Endothelial cell of umbilical vein (primary cell): ENCODE measurements around the gene EFTUD2. TPM values are rescaled to one million over a fixed set of nuclear protein-coding genes. Genes with fewer than 3 reads are reported as not detected.

Source experiments
- BruUV-seq: library from RNA; stranded (reverse); fragments of 400-500 nt; replicated peaks from 2 replicates; lab custom pipeline; 2021; lab: Mats Ljungman, UMichigan
- CTCF ChIA-PET: fragments of 300-600, 350-600 bp; sonication (Branson Sonifier 250); formaldehyde crosslinking; loops from one replicate; lab custom pipeline; 2021; ENCODE audit warnings: antibody characterized with exemption, inconsistent platforms; lab: Charles Lee
- POLR2A ChIA-PET: fragments of 300-600, 350-600 bp; sonication (Branson Sonifier 250); formaldehyde crosslinking; loops from one replicate; lab custom pipeline; 2021; ENCODE audit warnings: antibody characterized with exemption, inconsistent platforms; lab: Charles Lee
- DNase-seq: peaks from one replicate; pipeline ENCODE4 v3.0.0-alpha.2; 2011; ENCODE audit warnings: low read depth, low spot score
- FAIRE-seq: peaks from 2 replicates; lab custom pipeline; 2011; peaks lifted over from hg19 to GRCh38; lab: Jason Lieb, UNC
- H2AFZ ChIP-seq: 2 replicates; pipeline ENCODE4 v1.6.0; 2012; ENCODE audit warnings: low read depth, low read length, control low read depth, inconsistent platforms
- H3K27ac ChIP-seq: 2 replicates; pipeline ENCODE4 v1.5.1; 2011; ENCODE audit warnings: low read depth, mild to moderate bottlenecking, control low read depth, low read length, moderate library complexity; ENCODE audit not compliant: insufficient read depth
- H3K27me3 ChIP-seq, 2 experiments: 2 replicates each; pipeline versions ENCODE4 v1.6.0 to v1.6.1; 2011; ENCODE audit warnings: low read length in 2 of 2, mixed read lengths in 1 of 2; ENCODE audit not compliant: control insufficient read depth in 2 of 2, insufficient read depth in 2 of 2
- H3K36me3 ChIP-seq, 2 experiments: 2 replicates in 1 of 2; 3 replicates in 1 of 2; pipeline ENCODE4 v1.5.1; 2011; ENCODE audit warnings: low read length in 2 of 2, mild to moderate bottlenecking in 1 of 2, moderate library complexity in 1 of 2; ENCODE audit not compliant: control insufficient read depth in 2 of 2, insufficient read depth in 2 of 2; ENCODE audit errors: extremely low read depth in 1 of 2
- H3K4me1 ChIP-seq: 3 replicates; pipeline ENCODE4 v1.5.1; 2011; ENCODE audit warnings: mild to moderate bottlenecking, low read length; ENCODE audit not compliant: control insufficient read depth, insufficient read depth; ENCODE audit errors: extremely low read depth
- H3K4me2 ChIP-seq: 2 replicates; pipeline ENCODE4 v1.6.1; 2011; ENCODE audit warnings: low read length, control low read depth, mixed read lengths; ENCODE audit not compliant: insufficient read depth
- H3K4me3 ChIP-seq, 3 experiments: fragments of 200-600 bp in 1 of 3; sonication (generic), shearing (Covaris generic) in 1 of 3; replicated peaks in 1 of 3; 2 replicates each; pipeline ENCODE4 v1.5.1; 2011 to 2016; ENCODE audit warnings: control low read depth in 3 of 3, low read length in 3 of 3, mild to moderate bottlenecking in 2 of 3, inconsistent platforms in 1 of 3, low read depth in 1 of 3, moderate library complexity in 1 of 3; ENCODE audit not compliant: insufficient read depth in 1 of 3
- H3K79me2 ChIP-seq: 2 replicates; pipeline ENCODE4 v1.6.0; 2012; ENCODE audit warnings: low read length, inconsistent platforms; ENCODE audit not compliant: control insufficient read depth, insufficient read depth
- H3K9ac ChIP-seq: replicated peaks from 2 replicates; pipeline ENCODE3; 2011; ENCODE audit warnings: low read length, control low read depth; ENCODE audit not compliant: insufficient read depth; ENCODE audit errors: extremely low read depth
- H3K9me1 ChIP-seq: replicated peaks from 3 replicates; pipeline ENCODE4 v1.6.0; 2011; ENCODE audit warnings: mild to moderate bottlenecking, low read length; ENCODE audit not compliant: control insufficient read depth, insufficient read depth; ENCODE audit errors: extremely low read depth
- H3K9me3 ChIP-seq: replicated peaks from 2 replicates; pipeline ENCODE4 v1.5.1; 2012; ENCODE audit warnings: low read length, inconsistent platforms; ENCODE audit not compliant: control insufficient read depth, insufficient read depth
- H4K20me1 ChIP-seq: replicated peaks from 2 replicates; pipeline ENCODE3; 2011; ENCODE audit warnings: mild to moderate bottlenecking, low read length; ENCODE audit not compliant: control insufficient read depth, insufficient read depth; ENCODE audit errors: extremely low read depth
- EZH2 ChIP-seq: IDR thresholded peaks from 2 replicates; pipeline ENCODE4 v1.6.1; 2012; ENCODE audit warnings: borderline replicate concordance, low read depth, mild to moderate bottlenecking, moderate library complexity, low read length, inconsistent platforms; ENCODE audit not compliant: severe bottlenecking
- FOS ChIP-seq: IDR thresholded peaks from 2 replicates; pipeline ENCODE4 v1.6.1; 2011; ENCODE audit warnings: mild to moderate bottlenecking, low read length, moderate library complexity, borderline replicate concordance; ENCODE audit not compliant: insufficient read depth
- GATA2 ChIP-seq: IDR thresholded peaks from 2 replicates; pipeline ENCODE4 v1.7.0; 2011; ENCODE audit warnings: low read depth, mild to moderate bottlenecking, moderate library complexity, mixed read lengths, low read length; ENCODE audit not compliant: insufficient read length, insufficient read depth
- JUN ChIP-seq: IDR thresholded peaks from 2 replicates; pipeline ENCODE4 v1.6.1; 2011; ENCODE audit warnings: borderline replicate concordance, low read depth; ENCODE audit not compliant: insufficient read length, insufficient read depth
- MYC ChIP-seq: IDR thresholded peaks from one replicate; pipeline ENCODE4 v1.6.1; 2011; ENCODE audit warnings: mild to moderate bottlenecking, low read depth, low read length
- POLR2A ChIP-seq: IDR thresholded peaks from 2 replicates; pipeline ENCODE4 v1.6.1; 2012; ENCODE audit warnings: low read depth, mild to moderate bottlenecking, control low read depth, low read length
- POLR2AphosphoS5 ChIP-seq: IDR thresholded peaks from 2 replicates; pipeline ENCODE4 v1.6.1; 2012; ENCODE audit warnings: low read depth, mild to moderate bottlenecking, control low read depth, low read length, moderate library complexity; ENCODE audit not compliant: insufficient read depth
- dilution Hi-C: fragments of 300-500 bp; cut with MboI; formaldehyde crosslinking; loops from one replicate; pipeline ENCODE4 v1.15.0; 2019; ENCODE audit warnings: low sequenced_read_pairs; ENCODE audit not compliant: extremely low pct_ligation_motif_present
- intact Hi-C: fragments of 100-400 bp; cut with micrococcal nuclease; formaldehyde crosslinking; loops from one replicate; pipeline ENCODE4 v1.10.0; 2022
- polyA plus RNA-seq, 4 experiments: library from polyadenylated mRNA; depleted of rRNA in 3 of 4; stranded (reverse) in 3 of 4; unstranded in 1 of 4; fragments of >200 nt; gene quantifications; 2 replicates each; pipeline versions ENCODE4 v1.2.1 to v1.2.3, GENCODE V29; 2011 to 2012; ENCODE audit warnings: missing spikeins in 1 of 4
- total RNA-seq: library from RNA; stranded (reverse); gene quantifications from 2 replicates; pipeline ENCODE4 v1.2.3, GENCODE V29; 2021
- TF ChIP-seq, protein P1 (sequence below): IDR thresholded peaks from 2 replicates; pipeline ENCODE4 v1.6.1; 2011; ENCODE audit not compliant: insufficient read depth, insufficient read length
- TF ChIP-seq, protein P2 (sequence below), 2 donors: IDR thresholded peaks; 1 replicate in 1 of 2; 2 replicates in 1 of 2; pipeline ENCODE4 v1.5.1; 2011; ENCODE audit warnings: low read length in 2 of 2, mild to moderate bottlenecking in 2 of 2, moderate library complexity in 2 of 2, control low read depth in 1 of 2, inconsistent platforms in 1 of 2, low read depth in 1 of 2; ENCODE audit not compliant: insufficient read depth in 1 of 2; ENCODE audit errors: extremely low read depth in 1 of 2

EFTUD2 gene
- total and polyA plus RNA-seq, 2 donors (not counting 3 experiments of a cell fraction or from before 2014, with no cell fraction given) = 125 to 170 TPM

DNA sequence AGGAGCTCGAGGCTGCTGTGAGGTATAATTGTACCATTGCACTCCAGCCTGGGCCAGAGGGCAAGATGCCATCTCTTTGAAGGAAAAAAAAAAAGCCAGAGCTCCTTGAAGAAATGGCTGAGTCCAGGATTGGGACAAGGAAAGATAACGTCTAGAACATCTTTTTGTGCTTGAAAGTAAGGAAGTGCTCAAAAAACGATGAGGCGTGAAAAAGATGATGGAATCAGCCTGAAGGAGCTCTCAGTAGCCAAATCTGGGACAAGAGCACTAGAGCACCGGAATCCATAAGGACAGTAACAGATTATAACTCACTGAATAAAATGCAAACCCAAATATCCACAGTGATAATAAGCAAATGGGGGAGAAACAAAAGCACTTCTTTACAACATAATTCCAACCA is 22.1 kb downstream of the EFTUD2 start:
- Histone ChIP-seq H3K79me2 (no peaks in the 10 kb centered on the region), H3K4me2 (no peak overlapping the region), H3K27ac (no peak overlapping the region), H3K36me3 (peaks cover 22 to 32% of the 10 kb centered on the region in 2 experiments), H3K9me3 (no peaks in the 10 kb centered on the region), H2AFZ (no peak overlapping the region), H3K27me3 (no peaks in the 10 kb centered on the region), H3K4me3 (no peak overlapping the region), H3K9me1 (no peaks in the 10 kb centered on the region), H3K9ac (no peak overlapping the region), H3K4me1 (peaks cover 14% of the 10 kb centered on the region), H4K20me1 (no peaks in the 10 kb centered on the region)
- ChIA-PET POLR2A (no interaction called here), CTCF (interaction anchor here (0.6 to 9.3 kb wide), 5 partner anchors 14 to 146 kb away, joined by 3 to 295 read pairs (median 3); no protein-coding TSS in a partner anchor)
- dilution Hi-C loops (no loop called here), intact Hi-C loops (no loop called here)
- DNase-seq (no peak), FAIRE-seq (no peak)
- BruUV-seq = no TSS peak
- no peak for TF ChIP-seq FOS
- TF ChIP-seq JUN = no peak
- no peak for TF ChIP-seq POLR2AphosphoS5
- TF ChIP-seq, protein P1, sequence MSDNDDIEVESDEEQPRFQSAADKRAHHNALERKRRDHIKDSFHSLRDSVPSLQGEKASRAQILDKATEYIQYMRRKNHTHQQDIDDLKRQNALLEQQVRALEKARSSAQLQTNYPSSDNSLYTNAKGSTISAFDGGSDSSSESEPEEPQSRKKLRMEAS = no peak
- no peak for TF ChIP-seq POLR2A
- TF ChIP-seq, protein P2, sequence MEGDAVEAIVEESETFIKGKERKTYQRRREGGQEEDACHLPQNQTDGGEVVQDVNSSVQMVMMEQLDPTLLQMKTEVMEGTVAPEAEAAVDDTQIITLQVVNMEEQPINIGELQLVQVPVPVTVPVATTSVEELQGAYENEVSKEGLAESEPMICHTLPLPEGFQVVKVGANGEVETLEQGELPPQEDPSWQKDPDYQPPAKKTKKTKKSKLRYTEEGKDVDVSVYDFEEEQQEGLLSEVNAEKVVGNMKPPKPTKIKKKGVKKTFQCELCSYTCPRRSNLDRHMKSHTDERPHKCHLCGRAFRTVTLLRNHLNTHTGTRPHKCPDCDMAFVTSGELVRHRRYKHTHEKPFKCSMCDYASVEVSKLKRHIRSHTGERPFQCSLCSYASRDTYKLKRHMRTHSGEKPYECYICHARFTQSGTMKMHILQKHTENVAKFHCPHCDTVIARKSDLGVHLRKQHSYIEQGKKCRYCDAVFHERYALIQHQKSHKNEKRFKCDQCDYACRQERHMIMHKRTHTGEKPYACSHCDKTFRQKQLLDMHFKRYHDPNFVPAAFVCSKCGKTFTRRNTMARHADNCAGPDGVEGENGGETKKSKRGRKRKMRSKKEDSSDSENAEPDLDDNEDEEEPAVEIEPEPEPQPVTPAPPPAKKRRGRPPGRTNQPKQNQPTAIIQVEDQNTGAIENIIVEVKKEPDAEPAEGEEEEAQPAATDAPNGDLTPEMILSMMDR (IDR thresholded peaks at IDR 0.05; ENCODE audit: extremely low read depth in 1 of 2, insufficient read depth in 1 of 2, low read depth in 1 of 2, low read length in 2 of 2) = no peak
- TF ChIP-seq MYC = no peak
- no peak for TF ChIP-seq EZH2
- TF ChIP-seq GATA2 = no peak
